Kidney tubule cell (primary cell): ENCODE data around the gene SUOX.
"Not testable (repeated sequence)": the region's sequence is repeated elsewhere in the genome, so short reads cannot be mapped to it uniquely, and the experiment has no call there.

ENCODE experiments used
- DNase-seq: peaks from one replicate; pipeline ENCODE4 v3.0.0-alpha.2; 2018; ENCODE audit warnings: low spot score

Gene SUOX

DNA sequence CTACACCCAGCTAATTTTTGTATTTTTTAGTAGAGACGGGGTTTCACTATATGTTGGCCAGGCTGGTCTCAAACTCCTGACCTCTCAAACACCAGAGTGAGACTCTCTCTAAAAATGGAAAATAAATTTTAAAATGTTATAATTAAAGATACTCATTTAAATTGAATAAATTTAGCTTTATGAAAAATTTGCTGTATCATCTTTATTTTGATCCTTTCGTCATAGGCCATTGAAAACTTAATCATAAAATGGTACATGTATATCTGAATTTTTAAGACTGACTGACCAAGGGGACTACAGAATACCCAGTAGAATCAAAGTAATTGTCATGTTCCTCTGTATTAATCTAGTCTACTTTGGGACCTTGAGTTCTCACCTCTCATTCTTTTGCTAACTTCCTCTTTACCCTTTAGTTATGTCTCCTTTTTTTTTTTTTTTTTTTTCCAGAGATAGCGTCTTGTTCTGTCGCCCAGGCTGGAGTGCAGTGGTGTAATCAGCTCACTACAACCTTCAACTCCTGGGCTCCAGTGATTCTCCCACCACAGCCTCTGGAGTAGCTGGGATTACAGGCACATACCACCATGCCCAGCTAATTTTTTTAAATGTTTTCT is 13.7 kb upstream of the SUOX start:
- no peak for DNase-seq

DNA sequence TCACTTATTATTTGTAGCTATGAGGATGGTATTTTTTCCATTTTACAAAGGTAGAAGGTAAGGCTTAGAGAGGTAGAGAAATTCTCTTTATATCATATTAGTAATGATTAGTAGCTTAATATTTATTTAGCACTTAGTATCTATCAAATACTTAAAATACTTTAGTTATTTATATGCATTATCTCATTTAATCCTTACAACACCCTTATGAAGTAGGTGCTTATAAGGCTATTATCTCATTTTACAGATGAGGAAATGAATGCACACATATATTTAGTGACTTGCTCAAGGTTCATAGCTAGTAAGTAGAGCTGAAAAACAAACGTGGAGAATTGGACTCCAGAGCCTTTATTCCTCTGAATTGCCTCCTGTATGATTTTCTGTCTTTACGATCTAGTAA is 12.2 kb upstream of the SUOX start:
- DNase-seq = no peak

DNA sequence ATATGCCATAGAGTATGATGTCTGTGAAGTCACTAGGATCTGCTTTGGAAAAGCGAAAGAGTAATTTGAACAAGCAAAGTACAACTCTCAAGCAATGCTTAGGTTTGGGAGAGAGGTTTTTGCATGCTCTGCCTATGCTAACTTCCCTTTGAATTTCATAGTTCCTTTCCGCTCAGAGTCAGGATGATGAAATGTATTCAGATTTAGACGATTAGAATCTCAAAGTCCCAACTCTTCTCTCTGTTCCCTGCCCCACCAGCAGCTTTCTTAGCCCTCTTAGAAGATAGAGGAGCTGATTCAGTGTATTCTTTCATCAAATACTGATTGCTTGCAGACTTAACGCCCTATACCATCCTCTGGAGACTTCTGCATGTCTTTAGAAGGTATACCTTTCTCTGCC is 11.7 kb upstream of the SUOX start:
- no peak for DNase-seq

DNA sequence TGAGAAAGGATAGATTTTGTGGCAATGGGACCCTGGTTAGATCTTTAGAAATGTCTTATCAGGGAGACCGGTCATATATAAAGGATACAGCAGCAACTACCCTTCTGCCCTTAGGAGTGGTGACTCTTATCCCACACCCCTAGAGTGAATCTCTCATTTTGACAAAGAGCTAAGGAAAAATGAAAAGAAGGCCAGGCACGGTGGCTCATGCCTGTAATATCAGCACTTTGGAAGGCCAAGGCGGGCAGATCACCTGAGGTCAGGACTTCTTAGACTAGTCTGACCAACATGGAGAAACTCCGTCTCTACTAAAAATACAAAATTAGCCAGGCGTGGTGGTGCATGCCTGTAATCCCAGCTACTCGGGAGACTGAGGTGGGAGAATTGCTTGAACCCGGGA is 11.1 kb upstream of the SUOX start:
- not testable (repeated sequence) for DNase-seq

DNA sequence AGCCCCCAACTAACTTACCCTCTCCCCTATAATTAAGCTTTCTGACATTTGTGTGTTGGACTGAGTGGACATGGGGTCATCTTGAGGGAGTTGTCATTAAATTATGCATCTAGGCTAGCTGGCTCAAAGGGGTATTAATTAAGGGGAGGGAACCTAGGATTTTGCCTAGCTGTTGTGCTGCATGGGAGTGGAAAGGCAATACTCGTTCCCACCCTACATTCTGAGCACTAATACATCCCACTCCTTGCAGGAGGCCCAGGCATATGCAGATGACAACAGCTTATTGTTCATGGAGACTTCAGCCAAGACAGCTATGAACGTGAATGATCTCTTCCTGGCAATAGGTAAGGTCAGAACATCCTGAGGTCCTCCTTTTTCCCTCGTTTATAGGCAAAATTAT is 6.0 kb upstream of the SUOX start:
- no peak for DNase-seq

DNA sequence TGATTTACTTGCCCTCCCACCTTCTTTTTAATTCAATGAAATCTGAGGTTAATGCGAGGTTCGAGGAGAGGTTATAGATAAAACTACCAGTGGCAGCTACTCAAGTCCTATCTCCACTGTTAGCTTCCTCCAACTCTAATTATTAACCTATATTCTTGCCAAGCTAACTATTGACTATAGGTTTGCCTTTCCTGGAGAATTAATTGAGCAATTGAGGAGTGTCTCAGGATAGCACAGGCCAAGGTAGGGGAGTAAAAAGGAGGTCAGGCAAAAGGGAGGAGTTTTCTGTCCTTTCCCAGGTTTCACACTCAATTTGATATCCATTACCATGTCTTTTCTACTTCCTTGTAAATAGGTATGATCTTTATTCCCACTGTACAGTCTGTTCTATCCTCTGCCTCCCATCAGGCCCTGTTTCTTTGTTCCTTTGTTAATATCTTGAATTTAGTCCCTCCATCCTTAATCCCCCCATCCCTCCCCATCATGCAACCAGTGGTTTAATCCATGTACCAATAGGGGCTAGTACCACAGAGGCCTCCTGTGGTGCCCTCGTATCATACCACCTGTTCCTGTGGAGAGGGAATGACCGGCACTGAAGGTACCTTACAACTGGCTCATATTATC is 3.7 kb upstream of the SUOX start:
- DNase-seq = no peak

DNA sequence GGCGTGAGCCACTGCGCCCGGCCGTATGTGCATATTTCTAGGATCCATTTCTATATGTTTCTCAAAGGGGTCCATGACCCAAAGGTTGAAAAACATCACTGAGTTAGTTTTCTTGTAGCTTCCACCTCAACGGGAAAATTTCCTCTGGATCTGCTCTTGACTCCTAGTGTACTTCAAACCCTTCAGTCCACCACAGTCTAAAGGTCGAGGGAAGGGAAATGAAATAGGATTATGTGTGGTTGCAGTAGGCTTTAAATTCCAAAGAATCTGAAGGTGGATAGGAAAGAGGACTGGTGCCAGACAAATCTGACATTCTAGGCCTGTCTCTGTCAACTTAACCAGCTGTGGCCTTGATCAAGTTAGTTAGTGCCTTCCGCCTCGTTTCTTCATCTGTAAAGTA is 1.7 kb upstream of the SUOX start:
- DNase-seq = no peak

DNA sequence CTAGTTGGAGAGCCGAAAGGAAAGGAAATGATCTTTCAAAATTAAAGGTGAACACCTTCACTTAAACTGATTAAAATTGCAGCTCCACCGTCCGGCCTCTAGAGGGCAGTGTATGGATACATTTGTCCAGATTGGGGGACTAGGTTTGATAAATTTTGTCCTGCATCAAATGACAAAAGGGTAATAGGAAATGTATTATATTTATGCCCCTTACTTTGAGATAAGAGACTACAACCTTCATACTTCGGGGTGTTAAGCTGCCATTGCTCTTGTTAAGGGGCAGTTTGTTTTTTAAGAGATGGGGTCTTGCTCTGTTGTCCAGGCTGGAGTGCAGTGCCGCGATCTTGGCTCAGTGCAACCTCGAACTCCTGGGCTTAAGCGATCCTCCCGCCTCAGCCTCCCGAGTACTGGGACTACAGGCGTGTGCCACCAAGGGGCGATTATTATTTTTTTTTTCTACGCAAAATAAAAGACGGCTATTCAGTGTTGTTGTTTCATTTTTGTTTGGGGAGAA is 818 bp upstream of the SUOX start:
- DNase-seq = peak; percentile 72

DNA sequence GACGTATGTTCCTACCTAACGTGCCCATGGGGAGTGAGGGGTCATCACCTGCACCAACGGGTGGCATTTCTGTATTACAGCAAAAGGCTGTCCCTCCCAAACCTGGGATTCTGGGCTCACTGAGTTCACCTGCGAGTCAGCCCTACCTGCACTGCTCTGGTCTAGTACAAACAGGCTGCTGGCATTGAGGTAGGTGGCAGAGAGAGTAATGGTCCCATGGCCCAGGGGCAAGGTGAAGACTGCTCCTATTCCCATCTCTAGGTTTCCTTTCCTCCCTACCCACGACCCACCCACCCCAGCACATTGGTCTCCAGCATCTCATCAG is 421 bp downstream of the SUOX start:
- DNase-seq = no peak

DNA sequence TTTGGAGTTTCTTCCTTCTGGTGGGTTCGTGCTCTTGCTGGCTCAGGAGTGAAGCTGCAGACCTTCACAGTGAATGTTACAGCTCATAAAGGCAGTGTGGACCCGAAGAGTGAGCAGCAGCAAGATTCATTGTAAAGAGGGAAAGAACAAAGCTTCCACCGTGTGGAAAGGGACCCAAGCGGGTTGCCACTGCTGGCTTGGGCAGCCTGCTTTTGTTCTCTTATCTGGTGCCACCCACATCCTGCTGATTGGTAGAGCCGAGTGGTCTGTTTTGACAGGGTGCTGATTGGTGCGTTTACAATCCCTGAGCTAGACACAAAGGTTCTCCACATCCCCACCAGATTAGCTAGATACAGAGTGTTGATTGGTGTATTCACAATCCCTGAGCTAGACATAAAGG is 2.4 kb downstream of the SUOX start:
- DNase-seq = not testable (repeated sequence)

DNA sequence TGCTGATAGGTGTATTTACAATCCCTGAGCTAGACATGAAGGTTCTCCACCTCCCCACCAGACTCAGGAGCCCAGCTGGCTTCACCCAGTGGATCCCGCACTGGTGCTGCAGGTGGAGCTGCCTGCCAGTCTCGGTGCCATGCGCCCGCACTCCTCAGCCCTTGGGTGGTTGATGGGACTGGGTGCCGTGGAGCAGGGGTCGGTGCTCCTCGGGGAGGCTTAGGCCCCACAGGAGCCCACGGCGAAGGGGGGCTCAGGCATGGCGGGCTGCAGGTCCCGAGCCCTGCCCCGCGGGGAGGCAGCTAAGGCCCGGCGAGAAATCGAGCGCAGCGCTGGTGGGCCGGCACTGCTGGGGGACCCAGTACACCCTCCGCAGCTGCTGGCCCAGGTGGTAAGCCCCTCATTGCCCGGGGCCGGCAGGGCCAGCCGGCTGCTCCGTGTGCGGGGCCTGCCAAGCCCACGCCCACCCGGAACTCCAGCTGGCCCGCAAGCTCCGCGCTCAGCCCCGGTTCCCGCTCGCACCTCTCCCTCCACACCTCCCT is 3.0 kb downstream of the SUOX start:
- not testable (repeated sequence) for DNase-seq

DNA sequence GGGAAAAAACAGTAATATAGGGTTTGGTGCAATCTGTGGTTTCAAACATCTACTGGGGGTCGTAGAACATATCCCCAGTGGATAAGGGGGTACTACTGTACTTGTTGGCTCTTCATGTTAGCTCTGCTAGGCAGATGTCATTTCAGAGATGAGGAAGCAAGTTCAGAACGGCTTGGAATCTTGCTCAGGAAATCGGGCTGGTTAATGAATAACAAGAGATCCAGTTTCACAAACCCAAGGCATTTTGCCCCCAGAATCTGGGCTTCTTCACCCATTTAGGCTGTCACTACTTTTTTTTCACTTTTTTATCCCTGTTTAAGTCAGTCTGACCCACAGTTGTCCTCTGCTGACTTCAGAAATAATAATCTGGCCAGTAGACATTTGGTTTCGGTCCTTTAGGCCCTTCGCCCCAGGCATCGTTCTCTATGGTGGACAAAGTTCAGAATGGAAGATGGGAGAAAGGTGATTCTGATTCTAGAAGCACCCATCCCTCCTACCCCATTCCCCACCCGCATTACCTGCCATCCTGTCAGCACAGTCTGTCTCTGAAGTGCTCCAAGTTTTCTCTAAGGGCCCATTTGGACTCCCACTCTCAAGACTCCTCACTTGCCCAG is 4.5 kb downstream of the SUOX start:
- DNase-seq = peak; percentile 63

DNA sequence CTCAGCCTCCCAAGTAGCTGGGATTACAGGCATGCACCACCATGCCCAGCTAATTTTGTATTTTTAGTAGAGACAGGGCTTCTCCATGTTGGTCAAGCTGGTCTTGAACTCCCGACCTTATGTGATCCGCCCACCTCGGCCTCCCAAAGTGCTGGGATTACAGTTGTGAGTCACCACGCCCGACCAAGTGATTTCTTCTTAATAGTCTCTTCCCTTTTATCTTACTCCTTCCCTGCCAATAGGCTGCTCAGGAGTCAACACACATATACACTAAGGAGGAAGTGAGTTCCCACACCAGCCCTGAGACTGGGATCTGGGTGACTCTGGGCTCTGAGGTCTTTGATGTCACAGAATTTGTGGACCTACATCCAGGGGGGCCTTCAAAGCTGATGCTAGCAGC is 6.3 kb downstream of the SUOX start:
- not testable (repeated sequence) for DNase-seq

DNA sequence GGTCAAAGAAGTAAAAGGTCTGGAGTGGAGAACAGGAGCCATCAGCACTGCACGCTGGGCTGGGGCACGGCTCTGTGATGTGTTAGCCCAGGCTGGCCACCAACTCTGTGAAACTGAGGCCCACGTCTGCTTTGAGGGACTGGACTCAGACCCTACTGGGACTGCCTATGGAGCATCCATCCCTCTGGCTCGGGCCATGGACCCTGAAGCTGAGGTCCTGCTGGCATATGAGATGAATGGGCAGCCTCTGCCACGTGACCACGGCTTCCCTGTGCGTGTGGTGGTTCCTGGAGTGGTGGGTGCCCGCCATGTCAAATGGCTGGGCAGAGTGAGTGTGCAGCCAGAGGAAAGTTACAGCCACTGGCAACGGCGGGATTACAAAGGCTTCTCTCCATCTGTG is 7.1 kb downstream of the SUOX start:
- DNase-seq = no peak

DNA sequence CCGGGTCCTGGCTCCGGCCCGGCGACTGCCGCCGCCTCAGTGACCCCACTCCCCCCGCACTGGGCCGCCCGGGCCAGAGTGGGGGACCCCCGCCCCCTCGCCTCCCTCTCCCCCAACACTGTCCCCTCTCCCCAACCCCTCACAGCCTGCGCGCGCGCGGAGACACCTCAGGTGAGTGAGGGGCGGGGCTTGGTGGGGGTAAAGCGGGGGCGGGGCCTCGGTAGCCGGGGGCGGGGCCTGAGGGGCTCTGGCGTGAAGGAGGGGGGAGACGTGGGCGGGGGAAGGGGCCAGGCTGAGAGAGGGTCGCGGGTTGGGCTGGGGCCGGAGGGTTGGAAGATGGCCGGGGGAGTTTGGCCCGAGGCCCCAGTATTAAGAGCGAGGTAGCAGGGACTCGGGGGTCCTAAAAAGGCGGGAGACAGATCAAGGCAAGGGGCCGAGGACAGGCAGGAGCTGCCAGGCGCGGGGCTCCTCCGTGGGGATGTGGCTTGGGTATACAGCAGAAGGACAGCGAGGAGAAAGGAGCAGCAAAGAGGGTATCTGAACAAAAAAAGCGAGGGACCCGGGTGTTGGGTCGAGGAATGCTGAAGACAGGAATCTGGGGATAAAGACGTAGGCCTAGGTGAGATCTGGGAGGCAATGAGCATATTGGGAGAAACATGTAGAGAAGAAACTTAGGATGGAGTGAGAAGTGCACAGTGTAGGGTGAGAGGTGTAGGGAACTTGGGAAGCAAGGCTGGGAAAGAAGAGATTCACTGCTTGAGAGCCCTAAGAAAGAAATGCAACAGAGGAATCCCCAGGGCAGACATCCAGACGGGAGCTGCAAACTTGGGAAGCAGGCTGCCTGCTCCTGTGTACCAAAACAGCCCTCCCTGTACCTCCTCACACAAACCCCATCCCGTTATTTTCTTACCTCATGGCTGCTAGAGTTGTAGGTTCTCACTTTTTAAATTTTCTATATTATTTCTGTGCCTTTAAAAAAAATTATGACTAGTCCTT is 10.8 kb downstream of the SUOX start:
- peak; percentile 15 for DNase-seq

DNA sequence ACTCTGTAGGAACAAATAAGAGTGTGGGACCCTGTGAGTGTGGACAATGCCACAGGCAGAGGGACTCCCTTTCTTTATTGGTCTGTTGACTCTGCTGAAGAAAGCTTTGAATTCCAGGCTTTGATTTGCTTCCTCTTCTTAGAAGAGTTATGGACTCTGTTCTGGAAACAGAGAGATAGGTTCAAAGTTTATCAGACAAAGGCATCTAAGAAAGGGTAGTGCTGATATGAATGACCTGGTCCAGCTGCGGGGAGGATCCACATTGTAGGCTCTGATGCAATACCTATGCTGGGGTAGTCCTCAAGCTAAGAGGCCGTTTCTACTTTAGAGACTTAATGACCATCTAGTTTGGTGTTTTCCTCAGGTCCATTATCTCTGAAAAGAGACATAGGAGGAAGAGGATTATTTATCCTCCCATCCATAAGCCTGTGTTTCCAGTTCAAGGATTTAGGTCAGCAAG is 13.1 kb downstream of the SUOX start:
- no peak for DNase-seq

DNA sequence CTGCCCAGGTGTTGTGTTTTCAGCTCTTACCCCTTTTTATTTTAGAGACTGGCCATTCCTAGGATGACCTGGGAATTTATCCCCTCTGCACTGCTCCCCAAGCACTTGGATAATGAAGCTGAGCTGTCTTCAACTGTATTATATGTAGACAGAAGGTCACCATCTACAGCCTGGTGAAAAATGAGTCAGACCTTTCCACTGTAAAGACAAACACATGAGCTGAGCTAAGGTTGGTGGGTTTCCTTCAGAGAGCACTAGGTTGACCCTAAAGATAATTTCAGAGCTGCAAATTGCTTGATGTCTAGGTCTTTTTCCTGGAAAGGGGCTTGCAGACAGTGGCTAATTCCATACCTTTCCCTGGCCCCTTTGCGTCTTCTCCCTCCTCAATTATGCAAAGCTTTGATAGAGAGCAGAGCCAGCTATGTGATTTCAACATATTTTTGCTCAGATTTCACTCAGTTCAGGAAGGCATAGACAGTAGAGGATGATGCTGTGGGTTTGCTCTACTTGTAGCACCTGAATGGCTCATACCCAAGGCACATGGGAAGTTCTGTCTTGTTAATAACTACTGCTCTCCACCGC is 14.5 kb downstream of the SUOX start:
- no peak for DNase-seq

DNA sequence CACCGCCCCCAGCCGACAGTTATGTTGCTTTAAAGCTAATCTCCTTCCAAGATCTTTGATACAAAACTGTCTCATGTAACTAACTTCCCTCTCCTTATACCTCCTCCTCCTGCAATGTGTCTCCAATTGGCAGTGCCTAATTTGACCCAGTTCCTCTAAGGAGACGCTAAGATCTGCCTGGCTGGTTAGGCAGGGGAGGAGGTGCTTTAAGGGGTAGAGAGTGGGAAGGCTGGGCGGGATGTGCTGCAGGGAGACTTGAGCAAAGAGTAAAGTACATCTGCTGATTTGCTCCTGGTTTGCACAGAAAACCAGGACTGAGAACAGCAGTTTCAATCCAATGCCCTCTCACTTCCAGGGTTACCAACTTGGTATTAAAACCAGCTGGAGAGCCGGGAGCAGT is 16.4 kb downstream of the SUOX start:
- no peak for DNase-seq

DNA sequence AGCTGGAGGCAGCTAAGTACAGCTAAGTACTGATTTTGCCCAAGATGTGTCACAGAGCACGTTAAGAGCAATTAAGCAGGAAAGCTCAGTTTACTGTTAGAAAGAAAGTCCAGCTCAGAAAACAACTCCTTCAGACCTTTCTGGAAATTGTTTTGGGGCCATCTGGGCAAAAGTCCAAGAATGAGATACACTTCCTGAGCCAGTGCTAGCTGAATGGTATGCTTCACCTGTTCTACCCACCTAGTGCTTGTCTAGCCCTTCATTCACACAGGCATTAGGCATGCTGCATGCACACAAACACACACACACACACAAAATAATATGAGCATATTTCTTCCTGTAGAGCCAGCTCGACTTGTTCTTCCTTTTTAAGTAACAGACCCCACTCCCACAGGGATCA is 17.1 kb downstream of the SUOX start:
- peak; percentile 58 for DNase-seq

DNA sequence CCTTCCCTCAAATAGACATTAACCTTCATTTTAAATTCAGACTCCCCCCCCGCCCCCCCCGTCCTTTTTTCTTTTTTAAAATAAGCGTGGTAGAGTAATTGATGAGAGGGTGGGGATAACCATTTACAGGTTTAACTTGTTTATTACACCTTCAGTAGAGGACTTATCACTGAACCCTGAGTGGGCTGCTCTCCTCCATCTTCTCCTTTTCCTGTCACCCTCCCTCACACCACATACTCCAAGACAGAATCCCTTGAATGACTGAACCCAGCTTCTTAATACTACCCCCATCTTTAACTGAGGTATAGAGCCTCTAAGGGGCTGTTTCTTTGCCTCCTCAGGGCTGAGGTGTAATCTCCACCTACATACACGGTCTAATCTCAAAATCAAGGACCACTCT is 20.1 kb downstream of the SUOX start:
- DNase-seq = no peak

DNA sequence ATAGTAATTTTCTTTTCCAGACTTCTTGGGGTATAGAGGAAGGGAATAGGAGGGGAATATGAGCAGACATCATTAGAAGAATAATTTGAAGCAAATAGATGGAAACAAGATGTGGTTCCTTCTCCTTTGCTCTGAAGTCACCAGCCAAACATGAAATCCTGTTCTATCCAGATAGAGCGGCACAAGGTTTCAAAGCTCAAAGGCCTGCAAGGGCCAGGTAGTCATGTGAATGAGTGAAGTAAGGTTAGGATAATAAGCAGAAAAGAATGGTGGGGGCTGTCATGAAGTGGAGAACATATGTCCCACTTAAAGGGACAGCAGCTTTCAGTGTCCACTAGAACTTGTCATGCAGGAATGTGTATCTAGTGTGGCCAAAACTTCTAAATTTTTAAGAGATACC is 21.3 kb downstream of the SUOX start:
- no peak for DNase-seq
